Muscle layer of duodenum (tissue), 2 donors: ENCODE measurements around the gene PKD1L1.
"Not testable (repeated sequence)": the region's sequence is repeated elsewhere in the genome, so short reads cannot be mapped to it uniquely, and the experiment has no call there.

Experiments
- H3K27ac ChIP-seq: one replicate; pipeline ENCODE4 v1.7.0; 2013; ENCODE audit warnings: mild to moderate bottlenecking, low read length
- H3K27me3 ChIP-seq: one replicate; pipeline ENCODE4 v1.7.0; 2013; ENCODE audit warnings: low read depth, mild to moderate bottlenecking, control low read depth, low read length
- H3K36me3 ChIP-seq, 2 donors: one replicate each; pipeline ENCODE4 v1.7.0; 2013; ENCODE audit warnings: low read length in 2 of 2, control low read depth in 1 of 2, mild to moderate bottlenecking in 1 of 2; ENCODE audit not compliant: insufficient read depth in 2 of 2, control insufficient read depth in 1 of 2
- H3K4me1 ChIP-seq, 2 donors: one replicate each; pipeline ENCODE4 v1.7.0; 2013; ENCODE audit warnings: low read length in 2 of 2, mild to moderate bottlenecking in 2 of 2, control low read depth in 1 of 2, moderate library complexity in 1 of 2; ENCODE audit not compliant: insufficient read depth in 2 of 2, control insufficient read depth in 1 of 2
- H3K4me3 ChIP-seq, 2 donors: one replicate each; pipeline ENCODE4 v1.7.0; 2013; ENCODE audit warnings: low read length in 2 of 2, low read depth in 1 of 2, mild to moderate bottlenecking in 1 of 2
- H3K9me3 ChIP-seq, 2 donors: one replicate each; pipeline ENCODE4 v1.7.0; 2013; ENCODE audit warnings: low read length in 2 of 2, control low read depth in 1 of 2, mild to moderate bottlenecking in 1 of 2; ENCODE audit not compliant: control insufficient read depth in 1 of 2
- donor health status: healthy.

The PKD1L1 gene, protein sequence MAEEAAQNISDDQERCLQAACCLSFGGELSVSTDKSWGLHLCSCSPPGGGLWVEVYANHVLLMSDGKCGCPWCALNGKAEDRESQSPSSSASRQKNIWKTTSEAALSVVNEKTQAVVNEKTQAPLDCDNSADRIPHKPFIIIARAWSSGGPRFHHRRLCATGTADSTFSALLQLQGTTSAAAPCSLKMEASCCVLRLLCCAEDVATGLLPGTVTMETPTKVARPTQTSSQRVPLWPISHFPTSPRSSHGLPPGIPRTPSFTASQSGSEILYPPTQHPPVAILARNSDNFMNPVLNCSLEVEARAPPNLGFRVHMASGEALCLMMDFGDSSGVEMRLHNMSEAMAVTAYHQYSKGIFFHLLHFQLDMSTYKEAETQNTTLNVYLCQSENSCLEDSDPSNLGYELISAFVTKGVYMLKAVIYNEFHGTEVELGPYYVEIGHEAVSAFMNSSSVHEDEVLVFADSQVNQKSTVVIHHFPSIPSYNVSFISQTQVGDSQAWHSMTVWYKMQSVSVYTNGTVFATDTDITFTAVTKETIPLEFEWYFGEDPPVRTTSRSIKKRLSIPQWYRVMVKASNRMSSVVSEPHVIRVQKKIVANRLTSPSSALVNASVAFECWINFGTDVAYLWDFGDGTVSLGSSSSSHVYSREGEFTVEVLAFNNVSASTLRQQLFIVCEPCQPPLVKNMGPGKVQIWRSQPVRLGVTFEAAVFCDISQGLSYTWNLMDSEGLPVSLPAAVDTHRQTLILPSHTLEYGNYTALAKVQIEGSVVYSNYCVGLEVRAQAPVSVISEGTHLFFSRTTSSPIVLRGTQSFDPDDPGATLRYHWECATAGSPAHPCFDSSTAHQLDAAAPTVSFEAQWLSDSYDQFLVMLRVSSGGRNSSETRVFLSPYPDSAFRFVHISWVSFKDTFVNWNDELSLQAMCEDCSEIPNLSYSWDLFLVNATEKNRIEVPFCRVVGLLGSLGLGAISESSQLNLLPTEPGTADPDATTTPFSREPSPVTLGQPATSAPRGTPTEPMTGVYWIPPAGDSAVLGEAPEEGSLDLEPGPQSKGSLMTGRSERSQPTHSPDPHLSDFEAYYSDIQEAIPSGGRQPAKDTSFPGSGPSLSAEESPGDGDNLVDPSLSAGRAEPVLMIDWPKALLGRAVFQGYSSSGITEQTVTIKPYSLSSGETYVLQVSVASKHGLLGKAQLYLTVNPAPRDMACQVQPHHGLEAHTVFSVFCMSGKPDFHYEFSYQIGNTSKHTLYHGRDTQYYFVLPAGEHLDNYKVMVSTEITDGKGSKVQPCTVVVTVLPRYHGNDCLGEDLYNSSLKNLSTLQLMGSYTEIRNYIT (N-terminal part only)

DNA sequence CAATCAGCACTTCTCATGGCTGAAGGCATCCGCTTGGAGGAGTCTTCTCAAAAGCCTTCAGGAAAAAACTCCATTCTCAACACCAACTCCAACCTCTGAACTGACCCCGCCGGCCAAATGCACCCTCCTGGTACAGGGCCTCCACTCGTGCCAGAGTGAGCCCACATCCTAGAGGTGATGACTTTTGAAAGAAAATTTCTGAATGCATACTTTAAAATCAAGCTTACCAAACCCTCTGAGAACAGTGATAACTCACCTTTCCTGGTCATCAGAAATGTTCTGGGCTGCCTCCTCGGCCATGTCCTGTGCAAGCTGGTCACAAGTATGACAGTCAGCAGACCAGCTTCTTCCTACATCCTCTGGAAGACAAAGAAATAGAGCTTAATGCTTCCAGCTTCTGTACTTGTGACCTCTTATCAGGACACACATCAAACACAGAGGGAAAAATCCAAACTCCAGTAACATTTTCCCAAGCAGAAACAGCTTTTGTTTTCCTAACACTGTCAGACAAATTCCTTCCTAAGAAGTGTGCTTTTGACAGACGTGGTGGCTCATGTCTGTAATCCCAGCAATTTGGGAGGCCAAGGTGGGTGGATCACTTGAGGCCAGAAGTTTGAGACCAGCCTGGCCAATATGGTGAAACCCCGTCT lies at the start of gene PKD1L1:
Gene PKD1L1 (minus strand): TSS at position 326 of the 650 bp plus-strand sequence. CDS start 26 bp downstream, at position 300.
- Histone ChIP-seq H3K27me3 (no peaks in the 10 kb centered on the region), H3K9me3 (no peaks in the 10 kb centered on the region), H3K36me3 (no peaks in the 10 kb centered on the region), H3K4me1 (no peaks in the 10 kb centered on the region), H3K4me3 (no peak within 1 kb of the TSS), H3K27ac (no peak within 1 kb of the TSS)

DNA sequence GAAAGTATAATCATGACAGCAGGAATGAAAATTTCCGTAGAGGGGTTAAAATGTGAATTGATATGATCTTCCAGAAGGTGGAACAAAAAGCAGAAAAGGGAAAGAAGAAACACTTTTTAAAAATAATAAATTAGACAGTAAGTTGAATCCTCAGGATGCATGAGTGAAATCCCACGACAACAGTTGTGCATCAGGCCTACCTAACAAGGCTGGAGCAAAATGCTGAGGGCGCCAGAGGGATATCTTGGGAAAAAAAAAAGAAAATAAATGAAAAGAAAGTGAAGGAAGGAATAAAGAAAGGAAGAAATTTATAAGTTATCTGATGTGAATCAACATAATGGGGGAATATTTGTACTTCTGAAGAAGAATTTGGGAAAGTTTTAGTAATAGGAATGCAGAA lies 44.2 kb upstream of the PKD1L1 start:
- H3K4me1 ChIP-seq, result no peaks in the 10 kb centered on the region
- H3K9me3 ChIP-seq, result no peaks in the 10 kb centered on the region
- H3K27me3 ChIP-seq, result no peaks in the 10 kb centered on the region
- no peaks in the 10 kb centered on the region for H3K36me3 ChIP-seq
- H3K27ac ChIP-seq, result peak overlapping the region; percentile 75
- peak overlapping the region; percentile 69 to 70 for H3K4me3 ChIP-seq

DNA sequence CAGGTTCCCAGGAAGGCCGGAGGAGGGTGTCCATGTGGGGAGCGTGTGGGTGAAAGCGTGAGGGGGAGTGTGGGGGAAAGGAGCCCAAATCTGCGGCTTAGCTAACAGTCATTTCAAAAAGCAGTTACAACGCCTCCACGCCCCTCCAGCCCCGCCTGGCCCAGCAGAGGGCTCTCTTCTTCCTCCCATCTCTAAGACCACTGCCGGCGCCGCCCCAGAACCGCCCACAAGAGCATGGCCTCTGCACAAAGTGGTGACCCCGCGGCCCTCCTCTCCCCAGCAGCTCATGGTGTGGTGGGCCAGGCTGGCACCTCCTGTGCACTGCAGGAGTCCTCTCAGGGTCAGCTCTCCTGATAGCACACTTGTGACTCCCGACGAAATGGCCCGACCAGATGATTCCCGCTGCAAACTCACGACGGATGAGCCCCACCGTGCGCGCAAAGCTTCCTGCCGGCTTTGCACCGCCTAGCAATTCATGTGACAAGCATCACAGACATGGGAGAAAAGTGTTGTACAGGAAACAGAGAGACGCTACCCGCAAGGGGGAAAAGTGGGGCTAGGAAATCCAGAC lies 43.6 kb upstream of the PKD1L1 start:
- peak overlapping the region; percentile 69 to 70 for H3K4me3 ChIP-seq
- peak overlapping the region; percentile 75 for H3K27ac ChIP-seq

DNA sequence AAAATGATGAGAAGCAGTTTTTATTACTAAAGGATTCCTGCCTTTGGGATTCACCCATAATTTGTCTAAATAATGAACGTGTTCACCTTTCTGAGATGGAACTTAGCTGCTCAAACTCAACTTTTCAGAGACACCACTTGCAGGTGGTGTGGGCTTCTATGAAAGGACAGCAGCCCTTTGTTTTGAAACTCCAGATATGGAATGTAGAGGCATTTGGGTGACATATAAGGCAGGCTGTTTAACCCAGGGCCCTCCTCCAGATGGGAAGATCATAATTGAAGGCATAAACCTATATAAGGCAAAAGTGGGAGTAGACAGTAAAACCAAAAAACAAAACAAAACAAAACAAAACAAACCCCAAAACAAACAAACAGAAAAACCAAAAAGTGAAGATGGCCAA lies 43.0 kb upstream of the PKD1L1 start:
- Histone ChIP-seq H3K36me3 (no peaks in the 10 kb centered on the region), H3K4me3 (peak overlapping the region in 1 of 2 donors; percentile 69), H3K27ac (no peak overlapping the region), H3K27me3 (no peaks in the 10 kb centered on the region), H3K9me3 (no peaks in the 10 kb centered on the region), H3K4me1 (no peaks in the 10 kb centered on the region)

More for the DNA sequence above, 43.6 kb upstream of the PKD1L1 start:
- Histone ChIP-seq H3K27me3 (no peaks in the 10 kb centered on the region), H3K9me3 (no peaks in the 10 kb centered on the region), H3K36me3 (no peaks in the 10 kb centered on the region), H3K4me1 (no peaks in the 10 kb centered on the region)

DNA sequence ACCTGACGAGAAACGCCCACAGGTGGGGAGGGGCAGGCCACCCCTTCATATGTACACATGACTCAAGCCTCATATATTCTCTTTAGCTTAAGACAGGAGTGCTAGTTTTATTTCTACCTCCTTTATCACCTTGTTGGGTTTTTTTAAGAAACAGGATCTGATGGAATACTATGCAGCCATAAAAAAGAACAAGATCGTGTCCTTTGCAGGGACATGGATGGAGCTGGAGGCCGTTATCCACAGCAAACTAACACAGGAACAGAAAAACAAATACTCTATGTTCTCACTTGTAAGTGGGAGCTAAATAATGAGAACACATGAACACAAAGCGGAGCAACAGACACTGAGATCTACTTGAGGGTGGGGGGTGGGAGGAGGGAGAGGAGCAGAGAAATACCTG lies 42.3 kb upstream of the PKD1L1 start:
- H3K4me1 ChIP-seq, result no peaks in the 10 kb centered on the region
- no peaks in the 10 kb centered on the region for H3K27me3 ChIP-seq
- H3K4me3 ChIP-seq, result no peak overlapping the region
- no peaks in the 10 kb centered on the region for H3K9me3 ChIP-seq
- H3K27ac ChIP-seq, result no peak overlapping the region
- H3K36me3 ChIP-seq, result no peaks in the 10 kb centered on the region

DNA sequence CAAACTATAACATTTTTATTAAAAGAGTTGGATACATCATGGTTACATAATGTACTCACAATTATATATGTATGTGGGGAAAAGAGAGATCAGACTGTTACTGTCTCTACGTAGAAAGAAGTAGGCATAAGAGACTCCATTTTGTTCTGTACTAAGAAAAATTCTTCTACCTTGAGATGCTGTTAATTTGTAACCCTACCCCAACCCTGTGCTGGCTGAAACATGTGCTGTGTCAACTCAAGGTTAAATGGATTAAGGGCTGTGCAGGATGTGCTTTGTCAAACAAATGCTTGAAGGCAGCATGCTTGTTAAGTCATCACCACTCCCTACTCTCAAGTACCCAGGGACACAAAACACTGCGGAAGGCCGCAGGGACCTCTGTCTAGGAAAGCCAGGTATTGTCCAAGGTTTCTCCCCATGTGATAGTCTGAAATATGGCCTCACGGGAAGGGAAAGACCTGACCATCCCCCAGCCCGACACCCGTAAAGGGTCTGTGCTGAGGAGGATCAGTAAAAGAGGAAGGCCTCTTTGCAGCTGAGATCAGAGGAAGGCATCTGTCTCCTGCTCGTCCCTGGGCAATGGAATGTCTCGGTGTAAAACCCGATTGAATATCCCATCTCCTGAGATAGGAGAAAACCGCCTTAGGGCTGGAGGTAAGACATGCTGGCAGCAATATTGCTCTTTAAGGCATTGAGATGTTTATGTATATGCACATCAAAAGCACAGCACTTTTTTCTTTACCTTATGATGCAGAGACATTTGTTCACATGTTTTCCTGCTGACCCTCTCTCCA lies 41.5 kb upstream of the PKD1L1 start:
- H3K4me3 ChIP-seq, H3K27ac ChIP-seq, H3K9me3 ChIP-seq, H3K4me1 ChIP-seq, H3K36me3 ChIP-seq, H3K27me3 ChIP-seq: not testable (repeated sequence)

DNA sequence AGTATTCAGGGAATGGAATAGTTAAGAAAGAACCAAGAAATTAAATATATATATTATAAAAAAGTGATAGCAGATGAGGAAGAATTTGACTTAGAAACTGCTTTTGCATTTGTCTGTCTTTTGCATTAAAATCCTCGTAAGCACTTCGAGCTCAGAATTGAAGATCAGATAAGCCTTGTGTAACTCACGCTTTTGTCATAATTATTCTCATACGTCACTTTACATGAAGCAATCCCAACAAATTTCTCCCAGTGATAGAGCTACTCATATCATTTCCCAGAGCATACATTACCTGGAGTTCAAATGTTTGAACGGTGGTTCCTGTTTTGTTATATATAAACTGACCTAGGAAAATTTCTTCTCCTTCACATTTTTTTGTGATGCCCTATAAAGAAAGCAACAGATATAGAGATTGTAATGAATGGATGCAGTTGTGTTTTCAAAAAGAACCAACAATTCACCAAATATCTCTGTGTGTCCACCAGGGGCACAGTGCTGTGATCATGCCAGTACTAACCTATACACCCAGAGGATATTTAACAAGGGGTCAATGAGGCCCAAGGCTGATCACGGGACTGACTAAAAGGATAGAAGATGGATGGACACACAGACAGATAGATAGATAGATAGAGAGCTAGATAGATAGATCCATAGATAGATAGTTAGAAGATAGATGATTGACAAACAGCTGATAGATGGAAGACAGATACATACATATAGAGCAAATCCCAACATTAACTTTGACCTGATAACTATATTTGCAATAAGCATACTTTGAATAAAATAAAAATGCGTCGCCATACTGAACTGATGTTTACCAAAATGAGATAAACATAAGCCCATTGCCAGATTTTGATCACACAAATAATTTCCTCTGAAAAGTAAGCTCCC lies 40.5 kb upstream of the PKD1L1 start:
- H3K36me3 ChIP-seq, result no peaks in the 10 kb centered on the region
- no peak overlapping the region for H3K4me3 ChIP-seq
- no peaks in the 10 kb centered on the region for H3K4me1 ChIP-seq
- no peaks in the 10 kb centered on the region for H3K27me3 ChIP-seq
- no peak overlapping the region for H3K27ac ChIP-seq
- no peaks in the 10 kb centered on the region for H3K9me3 ChIP-seq

DNA sequence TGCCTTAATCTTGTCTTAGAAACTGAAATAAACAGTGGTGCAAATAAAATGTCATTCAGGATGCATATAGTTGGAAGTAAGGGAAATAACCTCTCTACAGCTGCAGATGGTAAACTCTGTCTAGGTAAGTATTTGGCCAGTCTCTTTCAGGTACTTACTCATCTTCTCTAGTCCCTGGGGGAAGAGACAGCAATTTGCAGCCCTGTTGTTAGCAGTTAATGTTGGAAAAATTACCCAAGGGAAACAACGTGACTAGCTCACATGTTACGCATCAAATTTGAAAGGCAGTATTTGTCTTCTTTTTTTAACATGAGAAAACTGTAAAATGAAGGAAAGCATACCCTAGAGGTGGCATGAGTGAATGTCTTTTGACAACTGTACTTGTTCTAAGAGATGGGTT lies 34.3 kb upstream of the PKD1L1 start:
- Histone ChIP-seq H3K27me3 (no peaks in the 10 kb centered on the region), H3K27ac (no peak overlapping the region), H3K4me1 (peaks cover 4 to 11% of the 10 kb centered on the region in 2 donors), H3K9me3 (no peaks in the 10 kb centered on the region), H3K4me3 (no peak overlapping the region), H3K36me3 (peaks cover 0 to 8% of the 10 kb centered on the region in 2 donors)

DNA sequence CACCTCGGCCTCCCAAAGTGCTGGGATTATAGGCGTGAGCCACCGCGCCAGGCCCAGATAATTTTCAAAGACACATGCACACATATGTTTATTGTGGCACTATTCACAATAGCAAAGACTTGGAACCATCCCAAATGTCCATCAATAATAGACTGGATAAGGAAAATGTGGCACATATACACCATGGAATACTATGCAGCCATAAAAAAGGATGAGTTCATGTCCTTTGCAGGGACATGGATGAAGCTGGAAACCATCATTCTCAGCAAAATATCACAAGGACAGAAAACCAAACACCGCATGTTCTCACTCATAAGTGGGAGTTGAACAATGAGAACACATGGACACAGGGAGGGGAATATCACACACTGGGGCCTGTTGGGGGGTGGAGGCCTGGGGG lies 32.4 kb upstream of the PKD1L1 start:
- Histone ChIP-seq H3K36me3 (peaks cover 13 to 27% of the 10 kb centered on the region in 2 donors), H3K4me1 (peaks cover 4 to 11% of the 10 kb centered on the region in 2 donors)
- H3K4me3 ChIP-seq, H3K27ac ChIP-seq, H3K9me3 ChIP-seq, H3K27me3 ChIP-seq: not testable (repeated sequence)
